Neural cell (in vitro differentiated cells): ENCODE data around the gene RAD51B. TPM values are rescaled to one million over a fixed set of nuclear protein-coding genes. Genes with fewer than 3 reads are reported as not detected.

Experiments
- H2AFZ ChIP-seq: fragments of 200-600, 300-800 bp; sonication (generic), shearing (Covaris generic); 2 replicates; pipeline ENCODE4 v1.6.0; 2014; ENCODE audit warnings: low read depth, mild to moderate bottlenecking, antibody characterized with exemption, low read length, moderate library complexity
- H3F3A ChIP-seq: fragments of 200-600 bp; shearing (Covaris generic); 2 replicates; pipeline ENCODE4 v1.6.1; 2016; ENCODE audit warnings: mild to moderate bottlenecking, moderate library complexity, mixed read lengths, antibody characterized with exemption, low read length; ENCODE audit not compliant: insufficient read depth, poor library complexity, severe bottlenecking
- H3K27ac ChIP-seq: fragments of 200-600, 300-800 bp; sonication (generic), shearing (Covaris generic); 2 replicates; pipeline ENCODE4 v1.5.1; 2014; ENCODE audit warnings: mild to moderate bottlenecking, low read length, moderate library complexity
- H3K27me3 ChIP-seq: fragments of 300-800, 200-600 bp; sonication (generic), shearing (Covaris generic); 2 replicates; pipeline ENCODE4 v1.6.0; 2014; ENCODE audit warnings: mild to moderate bottlenecking, low read depth, low read length, moderate library complexity; ENCODE audit not compliant: insufficient read depth
- H3K36me3 ChIP-seq: fragments of 300-800, 200-600 bp; sonication (generic), shearing (Covaris generic); 2 replicates; pipeline ENCODE4 v1.5.1; 2014; ENCODE audit warnings: mild to moderate bottlenecking, antibody characterized with exemption, low read length, moderate library complexity; ENCODE audit not compliant: insufficient read depth
- H3K4me2 ChIP-seq: fragments of 300-800, 200-600 bp; sonication (generic), shearing (Covaris generic); 2 replicates; pipeline ENCODE4 v1.6.0; 2014; ENCODE audit warnings: mild to moderate bottlenecking, low read length
- H3K4me3 ChIP-seq: fragments of 300-800, 200-600 bp; sonication (generic), shearing (Covaris generic); 2 replicates; pipeline ENCODE4 v1.5.1; 2014; ENCODE audit warnings: mild to moderate bottlenecking, low read length, moderate library complexity
- H3K79me2 ChIP-seq: fragments of 200-600 bp; shearing (Covaris generic); replicated peaks from 2 replicates; pipeline ENCODE4 v1.6.0; 2014; ENCODE audit warnings: mild to moderate bottlenecking, low read length, moderate library complexity; ENCODE audit not compliant: insufficient read depth
- H3K9ac ChIP-seq: fragments of 300-800, 200-600 bp; sonication (generic), shearing (Covaris generic); 2 replicates; pipeline ENCODE4 v1.6.1; 2016; ENCODE audit warnings: mild to moderate bottlenecking, low read length, mixed read lengths
- H3K9me2 ChIP-seq: fragments of 200-600 bp; shearing (Covaris generic); 2 replicates; pipeline ENCODE4 v1.6.1; 2016; ENCODE audit warnings: mild to moderate bottlenecking, low read length, mixed read lengths; ENCODE audit not compliant: insufficient read depth
- H3K9me3 ChIP-seq: fragments of 200-600, 300-800 bp; sonication (generic), shearing (Covaris generic); 2 replicates; pipeline ENCODE4 v1.6.1; 2016; ENCODE audit warnings: mild to moderate bottlenecking, mixed run types, low read length, moderate library complexity, mixed read lengths
- H4K20me1 ChIP-seq: fragments of 200-600 bp; shearing (Covaris generic); 2 replicates; pipeline ENCODE4 v1.6.1; 2016; ENCODE audit warnings: mild to moderate bottlenecking, mixed run types; ENCODE audit not compliant: insufficient read depth
- CTCF ChIP-seq: fragments of 450-650 bp; IDR thresholded peaks from 2 replicates; pipeline ENCODE4 v1.5.1; 2014; ENCODE audit warnings: antibody characterized with exemption, mild to moderate bottlenecking, moderate library complexity; ENCODE audit not compliant: poor library complexity, severe bottlenecking
- EP300 ChIP-seq: fragments of 450-650 bp; conservative IDR thresholded peaks from 2 replicates; pipeline ENCODE4 v1.6.1; 2014; ENCODE audit warnings: antibody characterized with exemption, mild to moderate bottlenecking, moderate library complexity; ENCODE audit not compliant: poor library complexity, severe bottlenecking
- EZH2 ChIP-seq: fragments of 200-600, 300-800 bp; shearing (Covaris generic), sonication (generic); IDR thresholded peaks from 2 replicates; pipeline ENCODE4 v1.6.1; 2014; ENCODE audit warnings: antibody characterized with exemption, low read length, borderline replicate concordance, mild to moderate bottlenecking; ENCODE audit not compliant: insufficient read depth, poor library complexity, severe bottlenecking
- MXI1 ChIP-seq: fragments of 450-650 bp; conservative IDR thresholded peaks from 2 replicates; pipeline ENCODE4 v1.6.1; 2014; ENCODE audit warnings: antibody characterized with exemption, mild to moderate bottlenecking; ENCODE audit not compliant: poor library complexity, severe bottlenecking
- POLR2AphosphoS5 ChIP-seq: IDR thresholded peaks from 2 replicates; pipeline ENCODE4 v1.6.1; 2012
- RAD21 ChIP-seq: fragments of 450-650 bp; conservative IDR thresholded peaks from 2 replicates; pipeline ENCODE4 v1.6.1; 2014; ENCODE audit warnings: antibody characterized with exemption, mild to moderate bottlenecking, moderate library complexity
- REST ChIP-seq: IDR thresholded peaks from 2 replicates; pipeline ENCODE4 v1.6.1; 2012; ENCODE audit warnings: borderline replicate concordance
- SMC3 ChIP-seq: fragments of 450-650 bp; conservative IDR thresholded peaks from 2 replicates; pipeline ENCODE4 v1.6.1; 2014; ENCODE audit warnings: antibody characterized with exemption, mild to moderate bottlenecking, moderate library complexity; ENCODE audit not compliant: poor library complexity
- TAF1 ChIP-seq: IDR thresholded peaks from 2 replicates; pipeline ENCODE4 v1.6.1; 2012; ENCODE audit warnings: low read depth
- polyA plus RNA-seq: library from polyadenylated mRNA; depleted of rRNA; stranded (reverse); fragments of >200 nt; gene quantifications from 2 replicates; pipeline ENCODE4 v1.2.3, GENCODE V29; 2014

Gene RAD51B
- polyA plus RNA-seq, 1 donor from 2014 or later = 3.1 TPM

- no peaks in the 10 kb centered on the region for H3K27me3 ChIP-seq
Measured at GRCh38 chr14:68610251-68610793, 790.7 kb downstream of the RAD51B start.

GRCh38 chr14:68611599-68611998 lies 792.0 kb downstream of the RAD51B start:
- Histone ChIP-seq H3K27me3 (no peaks in the 10 kb centered on the region), H3K4me2 (no peak overlapping the region), H3K9me2 (no peaks in the 10 kb centered on the region), H3K79me2 (no peaks in the 10 kb centered on the region), H3F3A (no peaks in the 10 kb centered on the region), H3K9ac (no peak overlapping the region), H3K27ac (no peak overlapping the region), H3K9me3 (peaks cover 3% of the 10 kb centered on the region), H3K4me3 (no peak overlapping the region), H2AFZ (no peak overlapping the region), H3K36me3 (no peaks in the 10 kb centered on the region), H4K20me1 (no peaks in the 10 kb centered on the region)
- TF ChIP-seq REST = no peak
- TF ChIP-seq EP300 = no peak
- TF ChIP-seq MXI1 = no peak
- no peak for TF ChIP-seq SMC3
- no peak for TF ChIP-seq TAF1
- no peak for TF ChIP-seq RAD21

More at GRCh38 chr14:68610251-68610793, 790.7 kb downstream of the RAD51B start:
- Histone ChIP-seq H3K79me2 (no peaks in the 10 kb centered on the region), H3K36me3 (no peaks in the 10 kb centered on the region), H3F3A (no peaks in the 10 kb centered on the region), H3K9me2 (no peaks in the 10 kb centered on the region), H3K9ac (no peak overlapping the region), H3K4me3 (no peak overlapping the region), H3K4me2 (no peak overlapping the region), H2AFZ (no peak overlapping the region), H3K9me3 (peaks cover 3% of the 10 kb centered on the region), H4K20me1 (no peaks in the 10 kb centered on the region), H3K27ac (no peak overlapping the region)
- TF ChIP-seq EP300 = no peak
- no peak for TF ChIP-seq REST
- no peak for TF ChIP-seq MXI1
- no peak for TF ChIP-seq CTCF
- no peak for TF ChIP-seq SMC3
- TF ChIP-seq RAD21 = no peak
- TF ChIP-seq EZH2 = no peak
- TF ChIP-seq POLR2AphosphoS5 = no peak
